Right lobe of liver (tissue), 6 donors: ENCODE data around the gene TATDN3. TPM values are rescaled to one million over a fixed set of nuclear protein-coding genes. Genes with fewer than 3 reads are reported as not detected.

ENCODE experiments used
- ATAC-seq, 4 donors: fragments of 200-7000 bp; cut with Tn5 transposase; one replicate each; pipeline ENCODE4 v1.9.1; 2020; ENCODE audit warnings: mild to moderate bottlenecking in 4 of 4, moderate library complexity in 4 of 4
- DNase-seq, 3 donors: peaks; one replicate each; pipeline ENCODE4 v3.0.0-alpha.2; 2020
- H3K27ac ChIP-seq, 3 donors: fragments of 200-600 bp; one replicate each; pipeline ENCODE4 v1.8.0; 2022
- H3K27me3 ChIP-seq, 2 donors: fragments of 200-600 bp; one replicate each; pipeline ENCODE4 v1.8.0; 2022
- H3K36me3 ChIP-seq, 4 donors: fragments of 200-600 bp; sonication (generic) in 1 of 4; one replicate each; pipeline versions ENCODE4 v1.5.1 to v1.8.0; 2017 to 2022; ENCODE audit warnings: control low read depth in 1 of 4
- H3K4me1 ChIP-seq, 4 donors: fragments of 200-600 bp; sonication (generic) in 1 of 4; one replicate each; pipeline versions ENCODE4 v1.5.1 to v1.8.0; 2017 to 2022; ENCODE audit warnings: control low read depth in 1 of 4
- H3K4me3 ChIP-seq, 3 donors: fragments of 200-600 bp; one replicate each; pipeline ENCODE4 v1.8.0; 2022
- H3K9me3 ChIP-seq, 4 donors: fragments of 200-600 bp; sonication (generic) in 1 of 4; one replicate each; pipeline versions ENCODE4 v1.5.1 to v1.8.0; 2017 to 2022; ENCODE audit warnings: control low read depth in 1 of 4
- POLR2A ChIP-seq: fragments of 450-650 bp; IDR thresholded peaks from one replicate; pipeline ENCODE4 v1.6.1; 2017; ENCODE audit warnings: antibody characterized with exemption, mild to moderate bottlenecking
- WGBS: methylation state at CpG from one replicate; pipeline ENCODE4 v1.1.6; 2018; ENCODE audit warnings: low coverage, low lambda C conversion rate; ENCODE audit not compliant: insufficient coverage; ENCODE audit errors: missing lambda C conversion rate; 5-methylcytosine and 5-hydroxymethylcytosine counted together
- intact Hi-C, 2 donors: fragments of 100-400 bp; cut with DNase I; formaldehyde crosslinking; loops; one replicate each; pipeline versions ENCODE4 v1.11.2 to v1.14.1; 2022
- small RNA-seq, 2 experiments: library from RNA; depleted of rRNA; stranded (forward); fragments of <200 nt; gene quantifications; one replicate each; pipeline ENCODE3, GENCODE V24; 2016
- total RNA-seq, 6 experiments: library from RNA; depleted of rRNA in 2 of 6; stranded (reverse); fragments of >200 nt in 2 of 6; fragmentation: NEBNext Ultra II Directional in 3 of 6; extraction: Animal tissue kit (Norgen Biotek cat#: 25700) in 3 of 6; gene quantifications; one replicate each; pipeline versions ENCODE4 v1.1.0 to v1.2.4, GENCODE V29; 2016 to 2023
- TF ChIP-seq, protein P1 (sequence below), 4 donors: fragments of 200-600 bp in 3 of 4; fragments of 450-650 bp in 1 of 4; IDR thresholded peaks; one replicate each; pipeline versions ENCODE4 v1.5.1 to v1.8.0; 2016 to 2022; ENCODE audit warnings: antibody characterized with exemption in 4 of 4, mild to moderate bottlenecking in 2 of 4
- donor health status: DM: no; HTN: yes; CAD: no.
- donor health status: DM: no; HTN: no; CAD: no.
- donor health status: DM: no; HTN: no; CAD: no.
- donor health status: DM: no; HTN: yes; CAD: no.
- donor health status: DM: no; HTN: yes; CAD: no.

Gene TATDN3
- total RNA-seq, 6 experiments from 2014 or later: 6.0 to 9.3 (median 6.6) TPM

DNA sequence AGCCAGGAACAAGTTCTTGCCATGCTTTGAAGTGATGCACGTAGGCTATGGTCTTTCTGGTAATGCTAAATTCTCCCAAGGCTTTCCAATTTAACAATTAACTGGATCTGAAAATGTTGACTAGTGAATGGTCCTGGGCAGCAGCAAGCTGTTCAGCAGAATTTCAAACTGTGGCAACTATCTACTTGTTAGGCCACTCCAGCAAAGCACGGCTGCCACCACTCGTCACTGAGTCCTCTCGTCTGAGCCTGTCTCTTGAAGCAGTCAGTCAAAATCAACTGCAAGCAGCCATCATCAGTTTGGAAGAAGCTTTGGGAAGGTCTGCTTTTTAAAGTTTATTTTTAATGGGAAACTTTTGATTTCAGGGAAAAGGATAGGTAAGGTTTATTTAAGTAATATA lies 72.5 kb downstream of the TATDN3 start:
- Histone ChIP-seq H3K4me3 (no peak overlapping the region), H3K27ac (no peak overlapping the region), H3K27me3 (no peaks in the 10 kb centered on the region), H3K4me1 (peaks cover 0 to 2% (median 0%) of the 10 kb centered on the region in 4 donors), H3K9me3 (no peaks in the 10 kb centered on the region), H3K36me3 (no peaks in the 10 kb centered on the region)
- TF ChIP-seq, protein P1, sequence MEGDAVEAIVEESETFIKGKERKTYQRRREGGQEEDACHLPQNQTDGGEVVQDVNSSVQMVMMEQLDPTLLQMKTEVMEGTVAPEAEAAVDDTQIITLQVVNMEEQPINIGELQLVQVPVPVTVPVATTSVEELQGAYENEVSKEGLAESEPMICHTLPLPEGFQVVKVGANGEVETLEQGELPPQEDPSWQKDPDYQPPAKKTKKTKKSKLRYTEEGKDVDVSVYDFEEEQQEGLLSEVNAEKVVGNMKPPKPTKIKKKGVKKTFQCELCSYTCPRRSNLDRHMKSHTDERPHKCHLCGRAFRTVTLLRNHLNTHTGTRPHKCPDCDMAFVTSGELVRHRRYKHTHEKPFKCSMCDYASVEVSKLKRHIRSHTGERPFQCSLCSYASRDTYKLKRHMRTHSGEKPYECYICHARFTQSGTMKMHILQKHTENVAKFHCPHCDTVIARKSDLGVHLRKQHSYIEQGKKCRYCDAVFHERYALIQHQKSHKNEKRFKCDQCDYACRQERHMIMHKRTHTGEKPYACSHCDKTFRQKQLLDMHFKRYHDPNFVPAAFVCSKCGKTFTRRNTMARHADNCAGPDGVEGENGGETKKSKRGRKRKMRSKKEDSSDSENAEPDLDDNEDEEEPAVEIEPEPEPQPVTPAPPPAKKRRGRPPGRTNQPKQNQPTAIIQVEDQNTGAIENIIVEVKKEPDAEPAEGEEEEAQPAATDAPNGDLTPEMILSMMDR (IDR thresholded peaks at IDR 0.05): no peak
- TF ChIP-seq POLR2A: no peak
- WGBS: 95% methylated on average over 4 of the region's 4 CpGs
- intact Hi-C loops: no loop called here
- ATAC-seq: no peak
- no peak for DNase-seq

Small RNAs within 50 kb of the gene (small RNA-seq; reads per million reads assigned to genes)
- 0 reads per million in 2 experiments for gene AC104333.1
- gene AC104333.2: 0 reads per million in 2 experiments

Other genes starting within 250 kb of the TATDN3 start
- gene ATF3, start 183.1 kb upstream of the TATDN3 start, total RNA-seq: 10 to 100 TPM in 5 of 6 experiments, 1 to 10 TPM in 1; 3.7 to 77.2 (median 15.1) TPM
- gene BATF3, start 92.1 kb upstream of the TATDN3 start, total RNA-seq: 1 to 10 TPM in 2 of 6 experiments, under 1 TPM in 1, not detected in 3; 0.68 to 2.7 (median 1.2) TPM
- gene NSL1, start 117 bp upstream of the TATDN3 start, total RNA-seq: 10 to 100 TPM; 13.3 to 26.5 (median 16.2) TPM
- 1 to 10 TPM in 1 of 6 experiments, not detected in 5; 1.2 TPM for gene SPATA45, start 55.8 kb downstream of the TATDN3 start, total RNA-seq
- gene FLVCR1, start 66.4 kb downstream of the TATDN3 start, total RNA-seq: 1 to 10 TPM; 1.6 to 5.8 (median 2.1) TPM
- gene VASH2, start 158.6 kb downstream of the TATDN3 start, total RNA-seq: under 1 TPM in 3 of 6 experiments, not detected in 3; 0.04 to 0.32 (median 0.07) TPM
- gene ANGEL2, start 224.0 kb downstream of the TATDN3 start, total RNA-seq: 10 to 100 TPM; 12.1 to 23.2 (median 15.2) TPM